Umbilical cord (tissue), 2 donors: ENCODE results near the gene IL20. TPM values are rescaled to one million over a fixed set of nuclear protein-coding genes. Genes with fewer than 3 reads are reported as not detected.

Experiments used
- DNase-seq: peaks from one replicate; pipeline ENCODE4 v3.0.0-alpha.2; 2015; ENCODE audit warnings: low spot score
- total RNA-seq: library from RNA; depleted of rRNA; stranded (reverse); fragments of >200 nt; gene quantifications from one replicate; pipeline ENCODE4 v1.2.3, GENCODE V29; 2014; ENCODE audit warnings: low replicate concordance; ENCODE audit not compliant: insufficient read depth

IL20 gene
- 2.2 TPM for total RNA-seq

- DNase-seq, result peak; percentile 10
Observed at GRCh38 chr1:206864939-206865671, at the start of gene IL20. IL20 (plus strand) TSS chr1:206865623; CDS start chr1:206865853, 230 bp downstream.

GRCh38 chr1:206816390-206817287 is 48.8 kb upstream of the IL20 start:
- DNase-seq, result peak; percentile 67

GRCh38 chr1:206821493-206821892 is 43.9 kb upstream of the IL20 start:
- DNase-seq, result no peak

- peak; percentile 19 for DNase-seq
Observed at GRCh38 chr1:206823727-206824126, 41.7 kb upstream of the IL20 start.

- DNase-seq, result peak; percentile 31
Observed at GRCh38 chr1:206824331-206824730, 41.1 kb upstream of the IL20 start.

GRCh38 chr1:206826394-206826793 is 39.0 kb upstream of the IL20 start:
- DNase-seq, result no peak

GRCh38 chr1:206828061-206828460 is 37.4 kb upstream of the IL20 start:
- no peak for DNase-seq

GRCh38 chr1:206828765-206829164 is 36.7 kb upstream of the IL20 start:
- no peak for DNase-seq

- no peak for DNase-seq
Observed at GRCh38 chr1:206829282-206829681, 36.1 kb upstream of the IL20 start.

GRCh38 chr1:206829875-206830274 is 35.5 kb upstream of the IL20 start:
- no peak for DNase-seq

- DNase-seq, result no peak
Observed at GRCh38 chr1:206831650-206832049, 33.8 kb upstream of the IL20 start.

GRCh38 chr1:206832352-206832880 is 33.0 kb upstream of the IL20 start:
- DNase-seq, result no peak

GRCh38 chr1:206833106-206833680 is 32.2 kb upstream of the IL20 start:
- DNase-seq, result no peak

- DNase-seq, result no peak
Observed at GRCh38 chr1:206833801-206834200, 31.6 kb upstream of the IL20 start.

- DNase-seq, result no peak
Observed at GRCh38 chr1:206834217-206834616, 31.2 kb upstream of the IL20 start.

- DNase-seq, result peak; percentile 32
Observed at GRCh38 chr1:206834711-206835110, 30.7 kb upstream of the IL20 start.

GRCh38 chr1:206835186-206835585 is 30.2 kb upstream of the IL20 start:
- no peak for DNase-seq

GRCh38 chr1:206836111-206836510 is 29.3 kb upstream of the IL20 start:
- DNase-seq, result no peak

- no peak for DNase-seq
Observed at GRCh38 chr1:206839006-206839560, 26.3 kb upstream of the IL20 start.

GRCh38 chr1:206839857-206840256 is 25.6 kb upstream of the IL20 start:
- DNase-seq, result peak; percentile 35

- no peak for DNase-seq
Observed at GRCh38 chr1:206841609-206842323, 23.7 kb upstream of the IL20 start.
